ENCODE measurements around the gene KLC4.

The KLC4 gene

GRCh38 chr6:43088654-43089056, 29.2 kb downstream of the KLC4 start:
- TF ChIP-seq CTCF (conservative IDR thresholded peaks at IDR 0.05; ENCODE audit: low read depth): no peak
- DNase-seq (ENCODE audit: low spot score): peak; percentile 92
- peak overlapping the region; percentile 69 for H3K27ac ChIP-seq
- ChIA-PET CTCF (interaction anchor here (0.9 kb wide), 1 partner anchor 55 kb away, joined by 3 read pairs; no protein-coding TSS in a partner anchor), POLR2A (ENCODE audit: low non-redundant PET) (interaction anchor here (0.7 kb wide), 1 partner anchor 65 kb away, joined by 3 read pairs; no protein-coding TSS in a partner anchor)

GRCh38 chr6:43089467-43089866, 30.0 kb downstream of the KLC4 start:
- CTCF ChIA-PET: interaction anchor here (0.8 to 1.8 kb wide), 2 partner anchors 54 to 179 kb away, joined by 5 read pairs; no protein-coding TSS in a partner anchor
- no peak for DNase-seq (ENCODE audit: low spot score)
- TF ChIP-seq CTCF (conservative IDR thresholded peaks at IDR 0.05; ENCODE audit: low read depth): no peak
- POLR2A ChIA-PET (ENCODE audit: low non-redundant PET): interaction anchor here (0.5 kb wide), 2 partner anchors 16 to 326 kb away, joined by 3 to 4 read pairs; no protein-coding TSS in a partner anchor
- H3K27ac ChIP-seq: peak overlapping the region; percentile 60

GRCh38 chr6:43089874-43090558, 30.6 kb downstream of the KLC4 start:
- peak overlapping the region; percentile 60 for H3K27ac ChIP-seq
- DNase-seq (ENCODE audit: low spot score): no peak
- ChIA-PET CTCF (interaction anchor here (0.8 to 1.8 kb wide), 2 partner anchors 54 to 179 kb away, joined by 5 read pairs; no protein-coding TSS in a partner anchor), POLR2A (ENCODE audit: low non-redundant PET) (interaction anchor here (0.5 to 0.9 kb wide), 3 partner anchors 14 to 326 kb away, joined by 3 to 4 read pairs (median 3); partner anchors contain the start of gene PTK7)
- no peak for TF ChIP-seq CTCF (conservative IDR thresholded peaks at IDR 0.05; ENCODE audit: low read depth)

DNA sequence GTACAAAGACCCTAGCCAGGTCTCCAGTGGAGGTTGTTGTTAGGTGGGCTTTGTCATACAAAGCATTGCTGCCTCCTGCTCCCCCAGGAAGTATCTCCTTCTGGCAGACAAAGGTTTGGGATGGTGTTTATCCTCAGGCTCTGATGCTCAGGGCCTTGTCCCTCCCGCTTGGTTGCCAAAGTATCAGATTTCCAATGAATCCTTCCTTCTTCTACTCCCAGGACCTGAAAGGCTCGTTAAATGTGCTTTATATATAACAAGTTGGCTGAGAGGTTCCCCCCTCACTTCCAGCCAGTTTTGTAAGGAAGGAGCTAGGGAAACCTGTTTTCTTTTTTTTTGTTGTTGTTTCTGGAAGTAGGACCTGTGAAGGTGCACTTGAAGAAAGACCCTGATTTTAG, 31.1 kb downstream of the KLC4 start:
- H3K27ac ChIP-seq: peak overlapping the region; percentile 60
- CTCF ChIA-PET: interaction anchor here (0.8 to 1.8 kb wide), 2 partner anchors 53 to 178 kb away, joined by 5 read pairs; no protein-coding TSS in a partner anchor
- POLR2A ChIA-PET (ENCODE audit: low non-redundant PET): interaction anchor here (0.9 kb wide), 1 partner anchor 14 kb away, joined by 3 read pairs; the partner anchor contains the start of gene PTK7
- TF ChIP-seq CTCF (conservative IDR thresholded peaks at IDR 0.05; ENCODE audit: low read depth): no peak
- no peak for DNase-seq (ENCODE audit: low spot score)

GRCh38 chr6:43091020-43091419, 31.6 kb downstream of the KLC4 start:
- TF ChIP-seq CTCF (conservative IDR thresholded peaks at IDR 0.05; ENCODE audit: low read depth): no peak
- CTCF ChIA-PET: interaction anchor here (1.8 kb wide), 1 partner anchor 53 kb away, joined by 5 read pairs; no protein-coding TSS in a partner anchor
- peak overlapping the region; percentile 32 for H3K27ac ChIP-seq
- POLR2A ChIA-PET (ENCODE audit: low non-redundant PET): interaction anchor here (0.9 kb wide), 1 partner anchor 15 kb away, joined by 3 read pairs; the partner anchor contains the start of gene PTK7
- no peak for DNase-seq (ENCODE audit: low spot score)

- ChIA-PET CTCF (no interaction called here), POLR2A (ENCODE audit: low non-redundant PET) (no interaction called here)
- DNase-seq (ENCODE audit: low spot score): no peak
- peak overlapping the region; percentile 34 for H3K27ac ChIP-seq
- no peak for TF ChIP-seq CTCF (conservative IDR thresholded peaks at IDR 0.05; ENCODE audit: low read depth)
These were observed 32.1 kb downstream of the KLC4 start for GRCh38 chr6:43091436-43091991.
